Stimulated activated naive CD8-positive, alpha-beta T cell treated with anti-CD3 and anti-CD28 coated beads, Interleukin-15, Interleukin-2, amounts not matched to agents 100 ng/mL and 50 ng/mL, for 24 hours (primary cell): ENCODE measurements around the gene MMP21.

Experiments
- H3K27ac Mint-ChIP-seq: one replicate; pipeline ENCODE4 v1.8.0; 2021; ENCODE audit warnings: mild to moderate bottlenecking, mixed read lengths
- H3K27me3 Mint-ChIP-seq: one replicate; pipeline ENCODE4 v1.8.0; 2021; ENCODE audit warnings: mixed read lengths
- H3K36me3 Mint-ChIP-seq: one replicate; pipeline ENCODE4 v1.8.0; 2021; ENCODE audit warnings: low read depth, mixed read lengths
- H3K4me1 Mint-ChIP-seq: one replicate; pipeline ENCODE4 v1.8.0; 2021; ENCODE audit warnings: low read depth, mixed read lengths
- H3K4me3 Mint-ChIP-seq: one replicate; pipeline ENCODE4 v1.8.0; 2021; ENCODE audit warnings: mild to moderate bottlenecking, mixed read lengths
- H3K9me3 Mint-ChIP-seq: one replicate; pipeline ENCODE4 v1.8.0; 2021; ENCODE audit warnings: mixed read lengths

The MMP21 gene

GRCh38 chr10:125719173-125720001 is 56.2 kb downstream of the MMP21 start, which contains the start of gene EDRF1:
Gene EDRF1, plus strand, starts transcription at chr10:125719709. Its CDS starts 99 bp downstream, at chr10:125719808.
- H3K4me1 Mint-ChIP-seq = peaks cover 33% of the 10 kb centered on the region
- no peaks in the 10 kb centered on the region for H3K27me3 Mint-ChIP-seq
- H3K4me3 Mint-ChIP-seq = peak within 1 kb of the TSS; percentile 97
- no peaks in the 10 kb centered on the region for H3K9me3 Mint-ChIP-seq
- peaks cover 34% of the 10 kb centered on the region for H3K36me3 Mint-ChIP-seq
- peak within 1 kb of the TSS; percentile 98 for H3K27ac Mint-ChIP-seq
